Esophagus squamous epithelium (tissue), 4 donors: ENCODE measurements around the gene VRK2.

Source experiments
- CTCF ChIP-seq, 6 experiments: fragments of 450-650 bp in 4 of 6; fragments of 200-600 bp in 2 of 6; sonication (generic) in 2 of 6; IDR thresholded peaks; one replicate each; pipeline ENCODE4 v1.5.1; 2016 to 2019; ENCODE audit warnings: antibody characterized with exemption in 6 of 6, mild to moderate bottlenecking in 4 of 6, moderate library complexity in 4 of 6
- POLR2A ChIP-seq, 4 donors: fragments of 450-650 bp; IDR thresholded peaks; one replicate each; pipeline ENCODE4 v1.6.1; 2017; ENCODE audit warnings: antibody characterized with exemption in 4 of 4, mild to moderate bottlenecking in 4 of 4, moderate library complexity in 3 of 4

GRCh38 chr2:58055033-58055786, 8.6 kb downstream of the VRK2 start:
- no peak for TF ChIP-seq CTCF (IDR thresholded peaks at IDR 0.05)
- TF ChIP-seq POLR2A (IDR thresholded peaks at IDR 0.05), result no peak
